ENCODE results near the gene TMEM144.

- TF ChIP-seq CTCF (IDR thresholded peaks at IDR 0.05): no peak
- TF ChIP-seq POLR2AphosphoS5 (IDR thresholded peaks at IDR 0.05): peak; percentile 49 to 85
- TF ChIP-seq POLR2A (IDR thresholded peaks at IDR 0.05): peak in 3 of 4 donors; percentile 42 to 88 (median 67)
- no peak for TF ChIP-seq EP300 (IDR thresholded peaks at IDR 0.05)
These were observed at the start of gene TMEM144 for GRCh38 chr4:158209825-158210807.

Measured in upper lobe of left lung (tissue), 4 donors.